H9 (cell line): ENCODE data around the gene DCC. TPM values are rescaled to one million over a fixed set of nuclear protein-coding genes. Genes with fewer than 3 reads are reported as not detected.

Experiments
- DNase-seq: peaks from one replicate; pipeline ENCODE4 v3.0.0-alpha.2; 2017
- H2AFZ ChIP-seq: one replicate; pipeline ENCODE4 v1.6.1; 2013; ENCODE audit warnings: mild to moderate bottlenecking, low read length, control low read depth, moderate library complexity
- H2AK5ac ChIP-seq: 2 replicates; pipeline ENCODE4 v1.6.1; 2013; ENCODE audit warnings: low read length, control low read depth, mixed read lengths; ENCODE audit not compliant: insufficient read length
- H2BK120ac ChIP-seq: one replicate; pipeline ENCODE4 v1.6.1; 2013; ENCODE audit warnings: low read depth, mild to moderate bottlenecking, low read length, control low read depth, inconsistent platforms; ENCODE audit not compliant: poor library complexity, severe bottlenecking
- H2BK12ac ChIP-seq: 2 replicates; pipeline ENCODE4 v1.6.1; 2013; ENCODE audit warnings: low read length, control low read depth, mixed read lengths, low read depth; ENCODE audit not compliant: insufficient read length
- H2BK15ac ChIP-seq: 2 replicates; pipeline ENCODE4 v1.6.1; 2013; ENCODE audit warnings: low read depth, low read length, control low read depth
- H2BK20ac ChIP-seq: one replicate; pipeline ENCODE4 v1.6.1; 2013; ENCODE audit warnings: low read depth, mild to moderate bottlenecking, low read length, control low read depth, inconsistent platforms; ENCODE audit not compliant: poor library complexity, severe bottlenecking
- H2BK5ac ChIP-seq: 2 replicates; pipeline ENCODE4 v1.6.1; 2013; ENCODE audit warnings: low read length, control low read depth, mixed read lengths; ENCODE audit not compliant: insufficient read length
- H3K14ac ChIP-seq: 2 replicates; pipeline ENCODE4 v1.6.1; 2013; ENCODE audit warnings: low read length, control low read depth; ENCODE audit not compliant: insufficient read depth
- H3K18ac ChIP-seq: 2 replicates; pipeline ENCODE4 v1.6.1; 2013; ENCODE audit warnings: low read depth, mild to moderate bottlenecking, mixed read lengths, low read length, control low read depth; ENCODE audit not compliant: insufficient read length
- H3K23ac ChIP-seq: 2 replicates; pipeline ENCODE4 v1.6.1; 2013; ENCODE audit warnings: low read length, control low read depth, mixed read lengths, low read depth; ENCODE audit not compliant: insufficient read length
- H3K23me2 ChIP-seq: 2 replicates; pipeline ENCODE4 v1.6.1; 2013; ENCODE audit warnings: low read depth, mild to moderate bottlenecking, mixed read lengths, low read length, control low read depth; ENCODE audit not compliant: insufficient read length, poor library complexity, severe bottlenecking
- H3K27ac ChIP-seq: 2 replicates; pipeline ENCODE4 v1.5.1; 2013; ENCODE audit warnings: low read length, control low read depth, mixed read lengths, low read depth; ENCODE audit not compliant: insufficient read length
- H3K27me3 ChIP-seq: 2 replicates; pipeline ENCODE4 v1.6.1; 2013; ENCODE audit warnings: low read length, control low read depth, inconsistent platforms; ENCODE audit not compliant: insufficient read depth
- H3K4ac ChIP-seq: 2 replicates; pipeline ENCODE4 v1.6.1; 2013; ENCODE audit warnings: low read depth, mild to moderate bottlenecking, control low read depth, inconsistent platforms, low read length, moderate library complexity
- H3K4me1 ChIP-seq: 2 replicates; pipeline ENCODE4 v1.6.1; 2013; ENCODE audit warnings: low read length, control low read depth, inconsistent platforms; ENCODE audit not compliant: insufficient read depth
- H3K4me2 ChIP-seq: 2 replicates; pipeline ENCODE4 v1.6.1; 2013; ENCODE audit warnings: low read length, control low read depth, mixed read lengths; ENCODE audit not compliant: insufficient read length, insufficient read depth
- H3K56ac ChIP-seq: 2 replicates; pipeline ENCODE4 v1.6.1; 2013; ENCODE audit warnings: low read depth, mild to moderate bottlenecking, mixed read lengths, low read length, control low read depth; ENCODE audit not compliant: insufficient read length
- H3K79me1 ChIP-seq: 2 replicates; pipeline ENCODE4 v1.6.1; 2013; ENCODE audit warnings: low read depth, mild to moderate bottlenecking, moderate library complexity, low read length, control low read depth, inconsistent platforms; ENCODE audit not compliant: insufficient read depth, poor library complexity, severe bottlenecking
- H3K79me2 ChIP-seq: 2 replicates; pipeline ENCODE4 v1.6.1; 2013; ENCODE audit warnings: low read length, control low read depth, inconsistent platforms; ENCODE audit not compliant: insufficient read depth
- H3K9ac ChIP-seq: 2 replicates; pipeline ENCODE4 v1.6.1; 2013; ENCODE audit warnings: low read length, control low read depth, mixed read lengths; ENCODE audit not compliant: insufficient read length; ENCODE audit errors: extremely low read depth
- H3K9me3 ChIP-seq: one replicate; pipeline ENCODE4 v1.6.1; 2013; ENCODE audit warnings: low read depth, low read length, inconsistent platforms; ENCODE audit not compliant: control insufficient read depth
- H3T11ph ChIP-seq: one replicate; pipeline ENCODE4 v1.6.1; 2013; ENCODE audit warnings: mild to moderate bottlenecking, low read length, control low read depth, inconsistent platforms
- H4K20me1 ChIP-seq: one replicate; pipeline ENCODE4 v1.6.1; 2013; ENCODE audit not compliant: control insufficient read depth, insufficient read length, insufficient read depth
- H4K5ac ChIP-seq: 2 replicates; pipeline ENCODE4 v1.6.1; 2013; ENCODE audit warnings: low read depth, mild to moderate bottlenecking, mixed read lengths, low read length, control low read depth; ENCODE audit not compliant: insufficient read length
- H4K8ac ChIP-seq: replicated peaks from 2 replicates; pipeline ENCODE4 v1.6.1; 2013; ENCODE audit warnings: low read length, control low read depth, mixed read lengths, low read depth; ENCODE audit not compliant: insufficient read length
- H4K91ac ChIP-seq: 2 replicates; pipeline ENCODE4 v1.6.1; 2013; ENCODE audit warnings: low read depth, mild to moderate bottlenecking, moderate library complexity, mixed read lengths, low read length, control low read depth; ENCODE audit not compliant: insufficient read length
- H3K27ac Mint-ChIP-seq, 3 experiments: 2 replicates in 2 of 3; 3 replicates in 1 of 3; pipeline ENCODE4 v1.8.0; 2020 to 2021; ENCODE audit warnings: mixed read lengths in 3 of 3, mild to moderate bottlenecking in 1 of 3, moderate library complexity in 1 of 3
- H3K27me3 Mint-ChIP-seq: 2 replicates; pipeline ENCODE4 v1.8.0; 2021; ENCODE audit warnings: low read depth, mild to moderate bottlenecking, moderate library complexity, mixed read lengths
- H3K36me3 Mint-ChIP-seq, 3 experiments: 2 replicates in 2 of 3; 3 replicates in 1 of 3; pipeline ENCODE4 v1.8.0; 2020 to 2021; ENCODE audit warnings: low read depth in 3 of 3, mixed read lengths in 3 of 3; ENCODE audit not compliant: insufficient read depth in 1 of 3
- H3K4me1 Mint-ChIP-seq, 2 experiments: 2 replicates each; pipeline ENCODE4 v1.8.0; 2020; ENCODE audit warnings: mixed read lengths in 2 of 2
- H3K4me3 Mint-ChIP-seq, 2 experiments: 2 replicates in 1 of 2; 3 replicates in 1 of 2; pipeline ENCODE4 v1.8.0; 2020 to 2021; ENCODE audit warnings: mild to moderate bottlenecking in 2 of 2, mixed read lengths in 2 of 2, moderate library complexity in 1 of 2
- H3K9me3 Mint-ChIP-seq, 2 experiments: 2 replicates in 1 of 2; 3 replicates in 1 of 2; pipeline ENCODE4 v1.8.0; 2020; ENCODE audit warnings: mild to moderate bottlenecking in 2 of 2, mixed read lengths in 2 of 2, moderate library complexity in 1 of 2
- WGBS: extraction: QIAGEN DNeasy Blood & Tissue Kit; methylation state at CpG from one replicate; pipeline ENCODE4 v1.1.7; 2013; ENCODE audit warnings: missing lambda C conversion rate, low lambda C conversion rate, mixed read lengths; ENCODE audit not compliant: insufficient read length; ENCODE audit errors: extremely low coverage; 5-methylcytosine and 5-hydroxymethylcytosine counted together
- total RNA-seq: library from RNA; stranded (reverse); gene quantifications from 2 replicates; pipeline ENCODE4 v1.2.1, GENCODE V29; 2021
- TF ChIP-seq, protein P1 (sequence below): fragments of 200-600 bp; sonication (generic); conservative IDR thresholded peaks from 3 replicates; pipeline ENCODE4 v1.8.0; 2021; ENCODE audit warnings: antibody characterized with exemption, mild to moderate bottlenecking

The DCC gene
- total RNA-seq, 1 experiment from 2014 or later, result 0.35 TPM

GRCh38 chr18:52850031-52850560 lies 510.1 kb downstream of the DCC start:
- Histone ChIP-seq H4K8ac (no peak overlapping the region), H2AK5ac (no peak overlapping the region), H4K91ac (no peak overlapping the region), H2BK15ac (no peak overlapping the region), H3K23ac (no peak overlapping the region), H2BK12ac (no peak overlapping the region), H3K4ac (no peak overlapping the region), H3K79me1 (no peaks in the 10 kb centered on the region), H3K9me3 (no peaks in the 10 kb centered on the region), H4K20me1 (no peaks in the 10 kb centered on the region), H3K14ac (no peak overlapping the region), H3K79me2 (no peaks in the 10 kb centered on the region), H3T11ph (no peak overlapping the region), H3K4me1 (no peaks in the 10 kb centered on the region), H4K5ac (no peak overlapping the region), H2BK20ac (no peak overlapping the region), H2BK5ac (no peak overlapping the region), H3K9ac (no peak overlapping the region), H3K27me3 (no peaks in the 10 kb centered on the region), H3K27ac (no peak overlapping the region), H3K56ac (no peak overlapping the region), H2BK120ac (no peak overlapping the region), H3K18ac (no peak overlapping the region), H3K4me2 (no peak overlapping the region), H3K23me2 (no peaks in the 10 kb centered on the region), H2AFZ (no peak overlapping the region)
- no CpG with 5 or more reads among the region's 6 CpGs for WGBS
- no peak overlapping the region for H3K27ac Mint-ChIP-seq
- no peaks in the 10 kb centered on the region for H3K4me1 Mint-ChIP-seq
- no peaks in the 10 kb centered on the region for H3K36me3 Mint-ChIP-seq
- no peak overlapping the region for H3K4me3 Mint-ChIP-seq
- TF ChIP-seq, protein P1, sequence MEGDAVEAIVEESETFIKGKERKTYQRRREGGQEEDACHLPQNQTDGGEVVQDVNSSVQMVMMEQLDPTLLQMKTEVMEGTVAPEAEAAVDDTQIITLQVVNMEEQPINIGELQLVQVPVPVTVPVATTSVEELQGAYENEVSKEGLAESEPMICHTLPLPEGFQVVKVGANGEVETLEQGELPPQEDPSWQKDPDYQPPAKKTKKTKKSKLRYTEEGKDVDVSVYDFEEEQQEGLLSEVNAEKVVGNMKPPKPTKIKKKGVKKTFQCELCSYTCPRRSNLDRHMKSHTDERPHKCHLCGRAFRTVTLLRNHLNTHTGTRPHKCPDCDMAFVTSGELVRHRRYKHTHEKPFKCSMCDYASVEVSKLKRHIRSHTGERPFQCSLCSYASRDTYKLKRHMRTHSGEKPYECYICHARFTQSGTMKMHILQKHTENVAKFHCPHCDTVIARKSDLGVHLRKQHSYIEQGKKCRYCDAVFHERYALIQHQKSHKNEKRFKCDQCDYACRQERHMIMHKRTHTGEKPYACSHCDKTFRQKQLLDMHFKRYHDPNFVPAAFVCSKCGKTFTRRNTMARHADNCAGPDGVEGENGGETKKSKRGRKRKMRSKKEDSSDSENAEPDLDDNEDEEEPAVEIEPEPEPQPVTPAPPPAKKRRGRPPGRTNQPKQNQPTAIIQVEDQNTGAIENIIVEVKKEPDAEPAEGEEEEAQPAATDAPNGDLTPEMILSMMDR, result no peak
- peaks cover 6% of the 10 kb centered on the region for H3K27me3 Mint-ChIP-seq
- no peak for DNase-seq
- H3K9me3 Mint-ChIP-seq, result no peaks in the 10 kb centered on the region
